Tibial nerve (tissue), 4 donors: Measurements from ENCODE around the gene EEF1AKMT3.

Experiments
- EP300 ChIP-seq, 2 donors: sonication (generic); formaldehyde crosslinking; IDR thresholded peaks; one replicate each; pipeline ENCODE4 v1.6.1; 2017; ENCODE audit warnings: antibody characterized with exemption in 2 of 2, mild to moderate bottlenecking in 1 of 2
- POLR2A ChIP-seq, 2 donors: fragments of 450-650 bp; IDR thresholded peaks; one replicate each; pipeline ENCODE4 v1.6.1; 2017; ENCODE audit warnings: antibody characterized with exemption in 2 of 2, mild to moderate bottlenecking in 2 of 2, moderate library complexity in 2 of 2
- TF ChIP-seq, protein P1 (sequence below), 5 experiments: fragments of 200-600 bp in 3 of 5; fragments of 450-650 bp in 2 of 5; sonication (generic) in 3 of 5; IDR thresholded peaks; one replicate each; pipeline ENCODE4 v1.5.1; 2016 to 2019; ENCODE audit warnings: antibody characterized with exemption in 5 of 5, mild to moderate bottlenecking in 3 of 5, moderate library complexity in 2 of 5

DNA sequence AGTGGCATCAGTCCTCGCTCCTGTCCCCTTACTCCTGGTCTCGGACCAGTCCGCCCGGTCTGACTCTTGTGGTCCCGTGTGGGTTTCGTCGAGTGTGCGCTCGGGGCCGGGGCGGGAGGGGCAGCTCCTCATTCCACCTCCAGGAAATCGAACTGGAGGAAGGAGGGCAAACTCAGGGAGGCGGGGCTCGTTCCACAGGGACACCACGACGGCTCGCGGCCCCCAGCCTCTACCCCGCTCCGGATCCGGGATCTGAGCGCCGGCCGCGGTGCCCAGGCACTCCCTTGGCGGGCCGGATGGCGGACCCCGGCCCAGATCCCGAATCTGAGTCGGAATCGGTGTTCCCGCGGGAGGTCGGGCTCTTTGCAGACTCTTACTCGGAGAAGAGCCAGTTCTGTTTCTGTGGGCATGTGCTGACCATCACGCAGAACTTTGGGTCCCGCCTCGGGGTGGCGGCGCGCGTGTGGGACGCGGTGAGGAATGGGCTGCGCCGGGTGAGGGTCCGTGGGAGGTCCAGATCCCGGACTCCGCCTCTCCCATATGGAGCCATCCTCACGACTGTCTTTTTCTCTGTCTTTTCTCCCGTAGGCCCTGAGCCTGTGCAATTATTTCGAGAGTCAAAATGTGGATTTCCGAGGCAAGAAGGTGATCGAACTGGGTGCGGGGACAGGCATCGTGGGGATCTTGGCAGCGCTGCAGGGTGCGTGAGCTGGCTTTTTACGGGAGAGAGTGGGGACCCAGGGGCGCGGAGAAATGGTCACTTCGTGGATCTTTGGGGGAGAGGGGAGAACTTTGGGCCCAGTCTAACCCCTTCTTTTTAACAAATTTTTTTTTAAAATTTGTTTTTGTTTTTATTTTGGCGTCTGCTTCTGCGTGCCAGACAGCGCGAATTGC lies at the start of gene EEF1AKMT3:
- TF ChIP-seq POLR2A (IDR thresholded peaks at IDR 0.05), result no peak
- TF ChIP-seq, protein P1, sequence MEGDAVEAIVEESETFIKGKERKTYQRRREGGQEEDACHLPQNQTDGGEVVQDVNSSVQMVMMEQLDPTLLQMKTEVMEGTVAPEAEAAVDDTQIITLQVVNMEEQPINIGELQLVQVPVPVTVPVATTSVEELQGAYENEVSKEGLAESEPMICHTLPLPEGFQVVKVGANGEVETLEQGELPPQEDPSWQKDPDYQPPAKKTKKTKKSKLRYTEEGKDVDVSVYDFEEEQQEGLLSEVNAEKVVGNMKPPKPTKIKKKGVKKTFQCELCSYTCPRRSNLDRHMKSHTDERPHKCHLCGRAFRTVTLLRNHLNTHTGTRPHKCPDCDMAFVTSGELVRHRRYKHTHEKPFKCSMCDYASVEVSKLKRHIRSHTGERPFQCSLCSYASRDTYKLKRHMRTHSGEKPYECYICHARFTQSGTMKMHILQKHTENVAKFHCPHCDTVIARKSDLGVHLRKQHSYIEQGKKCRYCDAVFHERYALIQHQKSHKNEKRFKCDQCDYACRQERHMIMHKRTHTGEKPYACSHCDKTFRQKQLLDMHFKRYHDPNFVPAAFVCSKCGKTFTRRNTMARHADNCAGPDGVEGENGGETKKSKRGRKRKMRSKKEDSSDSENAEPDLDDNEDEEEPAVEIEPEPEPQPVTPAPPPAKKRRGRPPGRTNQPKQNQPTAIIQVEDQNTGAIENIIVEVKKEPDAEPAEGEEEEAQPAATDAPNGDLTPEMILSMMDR (IDR thresholded peaks at IDR 0.05), result no peak
- TF ChIP-seq EP300 (IDR thresholded peaks at IDR 0.05), result no peak
